HG03175 (cell line): ENCODE results near the gene RASGRF2.
"Not testable (repeated sequence)": the region's sequence is repeated elsewhere in the genome, so short reads cannot be mapped to it uniquely, and the experiment has no call there.

Experiments used
- ATAC-seq: cut with Tn5 transposase; IDR thresholded peaks from one replicate; pipeline ENCODE4 v1.9.1; 2021; ENCODE audit warnings: mild to moderate bottlenecking, moderate library complexity; ENCODE audit not compliant: unreplicated experiment

RASGRF2 gene

DNA sequence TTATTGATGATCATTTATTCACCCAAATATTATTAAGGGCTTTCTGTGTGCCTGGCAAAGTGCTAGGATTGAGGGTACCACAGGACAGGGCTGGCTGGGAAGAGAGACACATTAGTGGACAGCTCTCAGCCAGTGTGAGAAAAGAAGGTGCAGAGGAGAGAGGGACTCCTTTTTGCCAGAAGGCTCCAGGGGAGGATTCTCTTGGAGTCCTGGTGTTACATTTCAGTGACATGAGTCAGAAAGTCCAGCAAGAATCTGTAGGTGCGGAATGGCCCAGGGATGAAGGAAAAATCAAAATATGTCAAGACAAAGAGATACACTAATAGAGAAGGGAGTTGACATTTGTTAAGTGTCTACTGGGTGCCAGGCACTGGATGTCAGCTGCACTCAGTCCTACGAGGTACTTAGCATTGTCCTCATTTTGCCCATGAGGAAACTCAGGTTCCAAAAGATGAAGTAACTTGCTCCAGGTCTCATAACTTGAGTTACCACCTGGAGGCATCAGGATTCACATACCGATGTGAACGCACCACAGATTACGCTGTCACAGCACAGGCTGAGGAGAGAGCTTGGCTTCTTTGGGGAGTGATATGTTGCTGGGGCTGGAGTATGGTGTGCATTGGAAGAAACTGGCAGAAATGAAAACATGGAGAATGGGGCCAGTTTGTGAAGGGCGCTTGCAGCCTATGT lies 60.5 kb downstream of the RASGRF2 start:
- ATAC-seq: no peak

DNA sequence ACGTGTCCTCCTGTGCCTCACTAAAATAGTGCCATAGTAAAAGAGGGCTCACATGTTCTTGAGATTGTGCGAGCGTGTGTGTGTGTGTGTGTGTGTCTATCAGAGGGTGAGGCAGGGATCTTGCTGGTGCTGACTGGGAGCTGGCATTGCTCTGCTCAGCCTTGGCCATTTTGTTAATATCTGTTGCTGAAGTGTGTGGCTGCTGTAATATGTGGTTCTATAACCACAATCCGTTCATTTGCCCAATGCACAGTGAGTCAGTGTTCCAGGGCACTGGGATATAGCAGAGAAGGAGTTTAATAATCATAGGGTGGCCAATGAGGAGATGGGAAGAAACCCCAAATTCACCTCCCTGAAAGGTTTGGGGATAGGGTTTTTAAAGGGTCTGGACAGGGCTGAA lies 61.3 kb downstream of the RASGRF2 start:
- ATAC-seq: no peak

DNA sequence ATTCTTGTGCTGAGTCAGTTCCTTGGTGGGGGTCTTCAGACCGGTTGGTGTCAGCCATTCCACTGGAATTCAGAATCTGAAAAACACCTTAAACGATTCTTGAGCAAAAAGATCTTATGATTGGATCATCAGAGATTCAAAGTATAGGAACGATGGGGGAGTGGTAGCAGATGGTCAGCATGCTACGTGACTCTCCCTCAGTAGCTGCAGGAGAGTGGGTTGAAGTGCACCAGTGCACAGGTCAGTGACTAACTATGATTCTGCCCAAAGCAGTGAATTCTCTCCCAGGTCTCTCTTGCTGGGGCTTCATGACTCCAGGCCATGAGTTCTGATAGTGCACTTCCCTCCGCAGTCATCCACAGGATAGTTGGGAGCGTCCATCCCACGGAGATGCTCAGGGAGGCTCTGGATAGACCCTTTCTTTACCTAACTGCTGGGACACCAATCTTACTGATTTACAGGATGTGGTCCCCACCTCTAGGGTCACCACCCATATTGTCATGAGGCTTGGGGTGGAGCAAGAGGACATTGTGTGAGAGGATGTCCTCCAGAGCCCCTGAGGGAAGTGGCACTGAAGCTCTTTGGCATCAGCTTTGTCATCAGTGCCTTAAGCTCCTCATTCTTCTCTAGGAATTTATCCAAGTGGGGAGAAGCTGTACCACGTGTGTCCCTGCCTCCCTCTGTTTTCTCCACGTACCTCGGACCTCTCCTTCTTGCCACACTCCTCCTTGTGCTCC lies 62.0 kb downstream of the RASGRF2 start:
- no peak for ATAC-seq

DNA sequence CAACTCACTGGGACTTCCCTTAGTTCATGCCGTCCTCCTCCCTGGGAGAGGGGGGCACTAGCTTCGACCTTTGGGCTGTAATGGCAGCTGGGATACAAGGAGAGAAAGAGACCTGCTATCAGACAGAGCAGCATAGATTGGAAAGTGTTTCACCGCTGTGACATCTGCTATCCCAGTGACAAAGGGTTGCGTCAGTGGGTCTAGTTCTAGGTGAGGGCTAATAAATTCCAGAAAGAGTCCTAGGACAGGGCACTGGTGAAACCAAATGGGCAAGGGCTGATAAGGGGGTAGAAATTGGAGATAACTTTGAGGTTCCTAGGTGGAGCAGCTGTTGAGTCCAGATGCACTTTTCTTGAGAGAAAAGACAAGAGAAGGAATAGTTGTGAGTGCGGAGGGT lies 62.5 kb downstream of the RASGRF2 start:
- ATAC-seq: no peak

DNA sequence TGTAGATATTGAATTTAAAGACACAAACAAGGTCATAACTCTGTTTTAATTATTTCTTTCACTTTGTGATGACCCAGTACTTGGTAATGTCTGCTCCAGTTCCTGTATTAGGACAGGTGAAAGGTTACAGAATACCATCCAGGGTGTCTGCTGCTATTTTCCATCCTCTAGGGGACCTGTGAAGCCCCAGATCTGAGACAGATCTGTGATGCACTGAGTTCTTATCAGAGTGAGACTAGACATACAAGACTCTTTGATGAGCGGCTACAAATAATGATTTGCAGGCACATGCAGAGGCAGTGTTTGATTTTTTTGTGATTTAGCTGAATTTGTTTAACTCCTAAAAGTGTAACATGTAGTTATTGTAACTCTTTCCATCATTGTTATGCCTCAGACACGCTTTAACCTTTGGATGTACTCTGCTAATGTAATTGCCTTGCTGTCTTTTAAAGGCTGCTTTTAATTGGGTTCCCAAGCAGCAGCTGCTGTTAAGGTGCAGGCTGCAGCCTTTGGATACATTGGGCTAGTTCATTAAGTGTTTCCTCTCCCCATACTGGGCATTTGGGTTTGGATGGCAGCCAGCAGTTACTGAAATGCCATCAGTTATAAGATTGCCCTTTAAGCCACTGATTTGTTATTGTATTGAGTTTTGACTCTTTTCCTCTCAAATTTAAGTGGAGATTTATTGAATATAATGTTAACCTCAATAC lies 63.3 kb downstream of the RASGRF2 start:
- ATAC-seq: no peak

DNA sequence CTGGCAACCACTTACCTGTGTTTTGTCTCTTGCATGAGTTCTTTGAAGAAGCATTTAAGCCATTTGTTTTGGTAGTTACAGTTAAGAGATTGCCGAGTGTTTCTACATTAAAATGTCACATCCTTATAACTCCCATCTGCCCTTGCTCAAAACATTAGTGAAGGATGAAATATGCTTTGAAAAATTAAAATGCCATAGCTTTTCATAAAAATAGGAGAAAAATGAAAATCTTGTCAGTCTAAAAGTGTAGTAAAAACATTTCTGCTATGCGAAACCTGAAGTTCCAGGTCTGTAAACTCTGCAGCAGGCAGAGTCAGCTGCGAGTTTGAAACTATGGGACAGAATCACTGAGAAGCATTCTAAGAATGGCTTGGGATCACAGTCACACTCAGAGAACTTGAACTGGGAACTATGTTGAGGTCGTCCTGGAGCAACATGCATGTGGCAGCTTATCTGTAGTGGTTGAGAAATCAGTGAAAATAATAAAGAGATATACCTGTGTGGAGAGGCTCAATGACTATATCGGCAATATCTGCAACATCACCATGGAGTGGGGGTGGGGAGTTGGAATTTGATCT lies 67.4 kb downstream of the RASGRF2 start:
- ATAC-seq: no peak

DNA sequence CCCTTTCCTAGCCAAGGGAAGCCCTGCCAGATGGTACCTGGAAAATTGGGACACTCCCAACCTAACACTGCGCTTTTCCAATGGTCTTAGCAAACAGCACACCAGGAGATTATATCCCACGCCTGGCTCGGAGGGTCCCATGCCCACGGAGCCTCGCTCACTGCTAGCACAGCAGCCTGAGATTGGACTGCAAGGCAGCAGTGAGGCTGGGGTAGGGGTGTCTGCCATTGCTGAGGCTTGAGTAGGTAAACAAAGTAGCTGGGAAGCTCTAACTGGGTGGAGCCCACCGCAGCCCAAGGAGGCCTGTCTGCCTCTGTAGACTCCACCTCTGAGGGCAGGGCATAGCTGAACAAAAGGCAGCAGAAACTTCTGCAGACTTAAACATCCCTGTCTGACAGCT lies 68.7 kb downstream of the RASGRF2 start:
- ATAC-seq: not testable (repeated sequence)

DNA sequence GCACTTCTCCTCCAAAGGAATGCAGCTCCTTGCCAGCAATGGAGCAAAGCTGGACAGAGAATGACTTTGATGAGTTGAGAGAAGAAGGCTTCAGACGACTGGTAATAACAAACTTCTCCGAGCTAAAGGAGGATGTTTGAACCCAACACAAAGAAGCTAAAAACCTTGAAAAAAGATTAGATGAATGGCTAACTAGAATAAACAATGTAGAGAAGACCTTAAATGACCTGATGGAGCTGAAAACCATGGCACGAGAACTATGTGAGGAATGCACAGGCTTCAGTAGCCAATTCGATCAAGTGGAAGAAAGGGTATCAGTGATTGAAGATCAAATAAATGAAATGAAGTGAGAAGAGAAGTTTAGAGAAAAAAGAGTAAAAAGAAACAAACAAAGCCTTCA lies 69.6 kb downstream of the RASGRF2 start:
- ATAC-seq: not testable (repeated sequence)

DNA sequence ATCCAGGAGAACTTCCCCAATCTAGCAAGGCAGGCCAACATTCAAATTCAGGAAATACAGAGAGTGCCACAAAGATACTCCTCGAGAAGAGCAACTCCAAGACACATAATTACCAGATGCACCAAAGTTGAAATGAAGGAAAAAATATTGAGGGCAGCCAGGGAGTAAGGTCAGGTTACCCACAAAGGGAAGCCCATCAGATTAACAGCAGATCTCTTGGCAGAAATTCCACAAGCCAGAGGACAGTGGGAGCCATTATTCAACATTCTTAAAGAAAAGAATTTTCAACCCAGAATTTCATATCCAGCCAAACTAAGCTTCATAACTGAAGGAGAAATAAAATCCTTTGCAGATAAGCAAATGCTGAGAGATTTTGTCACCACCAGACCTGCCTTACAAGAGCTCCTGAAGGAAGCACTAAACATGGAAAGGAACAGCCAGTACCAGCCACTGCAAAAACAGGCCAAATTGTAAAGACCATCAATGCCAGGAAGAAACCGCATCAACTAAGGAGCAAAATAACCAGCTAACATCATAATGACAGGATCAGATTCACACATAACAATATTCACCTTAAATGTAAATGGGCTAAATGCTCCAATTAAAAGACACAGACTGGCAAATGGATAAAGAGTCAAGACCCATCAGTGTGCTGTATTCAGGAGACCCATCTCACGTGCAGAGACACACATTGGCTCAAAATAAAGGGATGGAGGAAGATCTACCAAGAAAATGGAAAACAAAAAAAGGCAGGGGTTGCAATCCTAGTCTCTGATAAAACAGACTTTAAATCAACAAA lies 70.3 kb downstream of the RASGRF2 start:
- not testable (repeated sequence) for ATAC-seq

DNA sequence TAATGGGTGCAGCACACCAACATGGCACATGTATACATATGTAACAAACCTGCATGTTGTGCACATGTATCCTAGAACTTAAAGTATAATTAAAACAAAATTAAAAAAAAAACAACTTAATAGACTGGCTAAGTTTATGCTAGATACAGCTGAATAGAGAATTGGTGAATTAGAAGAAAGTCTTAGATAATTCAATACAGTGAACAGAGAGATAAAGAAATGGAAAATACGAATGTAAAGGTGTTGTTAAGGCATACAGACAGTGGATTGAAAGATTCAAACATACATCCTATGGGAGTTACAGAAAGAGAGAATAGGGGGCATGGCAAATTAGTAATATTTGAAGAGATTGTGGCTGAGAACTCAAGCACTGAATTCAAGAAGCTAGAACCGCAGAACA lies 75.4 kb downstream of the RASGRF2 start:
- no peak for ATAC-seq

DNA sequence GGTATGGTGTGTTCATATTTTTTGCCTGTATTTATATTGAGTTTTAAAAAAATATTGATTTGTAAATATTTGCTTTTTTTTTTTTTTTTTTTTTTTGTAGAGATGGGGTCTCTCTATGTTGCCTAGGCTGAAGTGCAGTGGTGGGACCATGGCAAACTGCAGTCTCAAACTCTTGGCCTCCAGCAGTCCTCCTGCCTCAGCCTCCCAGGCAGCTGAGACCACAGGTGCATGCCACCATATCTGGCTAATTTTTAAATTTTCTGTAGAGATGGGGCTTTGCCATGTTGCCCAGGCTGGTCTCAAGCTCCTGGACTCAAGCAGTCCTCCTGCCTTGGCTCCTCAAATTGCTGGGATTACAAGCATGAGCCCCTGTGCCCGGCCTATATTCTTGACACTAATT lies 78.3 kb downstream of the RASGRF2 start:
- ATAC-seq: no peak

DNA sequence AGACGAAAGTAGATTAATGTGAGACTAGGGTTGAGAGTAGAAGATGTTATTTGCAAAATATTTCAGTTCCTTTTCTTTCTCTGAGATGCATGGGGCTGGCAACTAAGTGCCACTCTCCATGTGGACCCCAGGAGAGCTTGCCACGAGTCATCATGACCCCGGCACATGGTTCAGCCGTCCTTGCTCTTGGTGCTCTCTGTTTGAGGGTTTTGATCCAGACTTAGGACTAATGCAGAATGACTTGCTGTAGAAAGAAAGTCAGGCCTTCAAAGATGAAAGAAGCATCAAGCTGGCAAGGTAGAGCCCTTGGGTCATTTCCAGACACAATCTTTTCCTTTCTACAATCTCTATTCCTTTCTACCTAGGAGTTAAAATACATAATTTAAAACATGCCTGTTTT lies 84.7 kb downstream of the RASGRF2 start:
- no peak for ATAC-seq

DNA sequence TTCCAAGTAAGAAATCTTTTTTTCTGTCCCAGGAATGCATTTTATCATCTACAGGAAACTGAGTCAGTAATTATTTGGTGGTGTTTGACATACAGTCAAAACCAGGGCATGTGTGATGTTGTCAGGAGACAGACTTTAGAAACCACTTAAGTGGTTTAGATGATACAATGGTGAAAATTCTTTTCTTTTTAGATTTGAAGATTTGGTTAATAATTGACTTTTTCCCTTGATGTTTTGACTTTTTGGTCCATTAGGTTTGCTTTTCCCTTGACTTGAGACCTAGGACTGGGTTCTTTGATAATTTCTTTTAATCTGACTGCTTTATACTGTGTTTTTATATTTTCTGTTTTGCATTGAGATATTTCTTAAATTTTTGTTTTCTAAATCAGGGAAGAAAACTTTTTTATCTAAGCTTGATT lies 85.2 kb downstream of the RASGRF2 start:
- no peak for ATAC-seq

DNA sequence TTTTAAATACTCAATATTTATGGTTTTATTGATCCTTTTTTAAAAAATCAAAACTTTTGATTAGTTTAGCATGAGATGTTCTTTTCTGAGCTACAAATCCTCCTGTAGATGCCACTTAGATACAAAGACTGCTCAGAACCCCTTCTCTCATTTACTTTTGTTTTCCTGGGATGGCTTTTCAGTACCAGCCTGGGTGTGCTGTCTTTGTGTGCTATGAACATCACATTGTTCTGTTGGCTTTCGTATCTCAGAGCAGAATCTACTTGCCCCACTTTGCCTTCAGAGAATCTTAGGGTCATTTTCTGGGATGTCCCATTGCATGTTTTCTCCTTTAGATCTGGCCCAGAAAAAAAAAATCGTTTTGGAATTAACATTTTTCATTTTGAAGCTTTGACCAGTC lies 85.9 kb downstream of the RASGRF2 start:
- no peak for ATAC-seq

DNA sequence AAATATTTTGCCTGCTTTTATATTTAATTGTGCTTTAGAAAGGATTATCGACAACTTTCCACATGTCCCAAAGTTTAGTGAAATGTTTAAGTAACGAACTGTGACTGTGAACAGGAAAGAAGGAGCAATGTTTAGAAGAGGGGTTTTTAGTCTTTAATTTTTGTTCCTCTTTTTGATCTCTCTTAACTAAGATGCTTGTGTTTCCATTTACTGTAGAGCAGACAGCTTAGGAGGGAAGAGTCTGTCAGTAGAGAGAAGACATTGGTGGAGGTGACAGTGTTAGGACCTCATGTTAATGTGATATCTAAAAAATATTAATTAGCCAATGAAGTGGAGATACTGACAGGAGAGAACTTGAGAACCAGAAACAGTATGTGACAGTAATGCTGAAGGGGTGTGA lies 92.2 kb downstream of the RASGRF2 start:
- ATAC-seq: no peak

DNA sequence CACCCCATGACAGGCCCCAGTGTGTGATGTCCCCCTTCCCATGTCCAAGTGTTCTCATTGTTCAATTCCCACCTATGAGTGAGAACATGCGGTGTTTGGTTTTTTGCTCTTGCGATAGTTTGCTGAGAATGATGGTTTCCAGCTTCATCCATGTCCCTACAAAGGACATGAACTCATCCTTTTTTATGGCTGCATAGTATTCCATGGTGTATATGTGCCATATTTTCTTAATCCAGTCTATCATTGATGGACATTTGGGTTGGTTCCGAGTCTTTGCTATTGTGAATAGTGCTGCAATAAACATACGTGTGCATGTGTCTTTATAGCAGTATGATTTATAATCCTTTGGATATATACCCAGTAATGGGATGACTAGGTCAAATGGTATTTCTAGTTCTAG lies 93.1 kb downstream of the RASGRF2 start:
- ATAC-seq: not testable (repeated sequence)

DNA sequence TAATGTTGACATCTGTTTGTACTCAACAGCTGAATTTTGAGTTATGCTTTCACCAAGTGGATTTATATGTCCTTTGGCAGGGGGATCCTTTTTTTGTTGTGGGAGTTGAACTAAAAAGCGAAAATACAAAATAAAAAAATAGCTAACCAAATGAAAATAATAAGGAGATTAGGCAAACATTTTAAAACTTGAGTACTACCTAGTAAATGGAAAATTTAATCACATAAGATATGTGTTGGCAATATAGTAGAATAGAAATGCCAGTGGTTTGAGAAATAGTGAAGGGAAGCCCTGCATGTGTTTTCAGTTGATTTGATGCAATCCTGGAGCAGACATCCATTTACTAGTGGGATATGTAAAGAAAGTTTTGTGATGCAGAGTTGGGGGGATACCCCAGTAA lies 98.0 kb downstream of the RASGRF2 start:
- no peak for ATAC-seq

DNA sequence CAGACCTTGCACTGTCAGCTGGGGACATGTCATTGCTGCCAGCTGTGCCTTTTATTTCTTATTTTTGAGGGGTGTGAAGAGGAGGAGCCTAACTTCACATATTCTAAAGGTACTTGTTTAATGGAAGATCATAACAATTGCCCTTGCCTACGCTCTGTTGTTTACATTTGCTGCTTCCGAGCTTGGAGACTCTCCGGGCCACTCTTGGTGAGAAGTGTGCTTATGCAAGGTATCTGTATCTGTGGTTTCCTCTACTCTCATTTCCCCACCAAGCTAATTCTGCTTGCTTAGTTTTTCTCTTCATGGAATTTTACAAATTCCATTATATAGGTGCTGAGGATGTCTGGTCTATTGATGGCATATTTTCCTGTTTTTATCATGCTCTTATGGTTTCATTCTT lies 105.3 kb downstream of the RASGRF2 start:
- no peak for ATAC-seq

DNA sequence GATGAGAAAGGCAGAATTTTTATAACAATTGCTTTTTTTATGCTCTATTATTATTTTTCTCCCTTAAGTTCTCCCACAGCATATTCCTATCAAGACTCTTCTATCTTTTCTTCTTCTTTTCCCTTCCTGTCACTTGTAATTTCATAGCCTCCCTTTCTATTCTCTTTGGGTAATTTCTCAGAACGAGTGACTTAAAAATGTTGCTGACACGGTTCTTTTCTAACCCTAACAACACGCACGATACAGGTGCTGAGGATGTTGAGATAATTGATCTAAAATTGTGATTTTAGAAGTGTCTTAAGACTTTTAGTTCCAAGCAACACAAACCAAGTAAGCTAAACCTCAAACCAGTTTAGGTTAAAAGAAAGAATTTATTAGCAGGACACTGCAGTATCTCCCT lies 105.9 kb downstream of the RASGRF2 start:
- ATAC-seq: no peak

DNA sequence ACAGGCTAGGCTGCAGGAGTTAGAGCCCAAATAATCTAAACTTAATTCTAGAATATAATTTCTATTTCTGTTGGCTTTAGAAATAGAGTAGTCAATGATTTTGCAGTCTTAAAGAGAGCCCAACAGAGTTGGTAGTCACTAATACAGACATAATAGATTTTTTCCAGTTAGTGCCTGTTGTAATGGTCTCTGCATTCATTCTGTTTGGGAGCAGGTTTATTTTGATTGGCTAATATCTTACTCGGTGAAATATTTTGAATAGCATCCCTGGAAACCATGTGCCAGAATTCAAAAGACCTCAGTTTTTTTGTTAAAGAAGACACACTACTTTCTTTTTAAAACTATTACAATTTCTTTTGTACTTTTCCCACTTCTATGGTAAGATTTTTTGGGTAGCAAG lies 107.2 kb downstream of the RASGRF2 start:
- no peak for ATAC-seq

DNA sequence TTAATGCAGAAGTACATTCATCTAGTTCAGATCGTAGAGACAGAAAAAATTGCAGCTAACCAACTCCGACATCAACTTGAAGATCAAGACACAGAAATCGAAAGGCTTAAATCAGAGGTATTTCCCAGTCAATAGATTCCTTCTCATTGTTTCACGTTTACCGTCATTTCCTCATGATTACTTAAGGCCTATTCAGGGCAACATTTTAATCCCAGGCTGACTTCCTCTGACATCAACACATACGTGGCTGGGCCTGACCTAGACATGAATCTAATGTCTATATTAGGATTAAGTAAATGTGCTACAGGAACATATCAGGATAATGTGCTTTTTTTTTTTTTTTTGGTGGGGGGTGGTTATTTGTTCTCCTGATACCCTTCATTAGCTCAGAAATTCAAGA lies 107.9 kb downstream of the RASGRF2 start:
- no peak for ATAC-seq
